NCI-H128 (cell line): Measurements from ENCODE around the gene TSPAN11.
"Not testable (repeated sequence)": the region's sequence is repeated elsewhere in the genome, so short reads cannot be mapped to it uniquely, and the experiment has no call there.

Experiments
- DNase-seq: peaks from one replicate; lab custom pipeline; 2025; ENCODE audit not compliant: unreplicated experiment; lab: John Stamatoyannopoulos, UW

TSPAN11 gene

GRCh38 chr12:31017535-31017934, 91.0 kb downstream of the TSPAN11 start:
- no peak for DNase-seq

GRCh38 chr12:31018106-31018789, 91.7 kb downstream of the TSPAN11 start:
- DNase-seq = no peak

- DNase-seq = no peak
Measured at GRCh38 chr12:31018790-31019505, 92.4 kb downstream of the TSPAN11 start.

- no peak for DNase-seq
Measured at GRCh38 chr12:31019561-31019960, 93.0 kb downstream of the TSPAN11 start.

- DNase-seq = no peak
Measured at GRCh38 chr12:31019976-31020375, 93.4 kb downstream of the TSPAN11 start.

- no peak for DNase-seq
Measured at GRCh38 chr12:31020385-31021166, 94.0 kb downstream of the TSPAN11 start.

GRCh38 chr12:31021181-31021580, 94.6 kb downstream of the TSPAN11 start:
- DNase-seq = no peak

- DNase-seq = no peak
Measured at GRCh38 chr12:31021809-31022494, 95.4 kb downstream of the TSPAN11 start.

GRCh38 chr12:31023271-31023724, 96.8 kb downstream of the TSPAN11 start:
- DNase-seq = no peak

- DNase-seq = no peak
Measured at GRCh38 chr12:31026202-31026601, 99.7 kb downstream of the TSPAN11 start.

- DNase-seq = not testable (repeated sequence)
Measured at GRCh38 chr12:31027006-31027405, 100.5 kb downstream of the TSPAN11 start.

GRCh38 chr12:31029468-31029867, 102.9 kb downstream of the TSPAN11 start:
- DNase-seq = no peak

- no peak for DNase-seq
Measured at GRCh38 chr12:31029916-31030562, 103.5 kb downstream of the TSPAN11 start.

GRCh38 chr12:31031951-31032335, 105.4 kb downstream of the TSPAN11 start:
- DNase-seq = no peak

- DNase-seq = no peak
Measured at GRCh38 chr12:31033146-31033545, 106.6 kb downstream of the TSPAN11 start.

GRCh38 chr12:31033681-31034080, 107.1 kb downstream of the TSPAN11 start:
- DNase-seq = no peak

- no peak for DNase-seq
Measured at GRCh38 chr12:31034372-31034771, 107.8 kb downstream of the TSPAN11 start.

GRCh38 chr12:31035226-31035625, 108.7 kb downstream of the TSPAN11 start:
- DNase-seq = no peak

- no peak for DNase-seq
Measured at GRCh38 chr12:31035967-31036665, 109.6 kb downstream of the TSPAN11 start.

GRCh38 chr12:31037028-31037427, 110.5 kb downstream of the TSPAN11 start:
- no peak for DNase-seq
